Skin epidermis (tissue), 12 donors: ENCODE measurements around the gene NAIP.
"Not testable (repeated sequence)": the region's sequence is repeated elsewhere in the genome, so short reads cannot be mapped to it uniquely, and the experiment has no call there.

Source experiments
- H3K27ac ChIP-seq, 21 experiments: fragments of 200-600 bp; sonication (generic) in 11 of 21; one replicate each; pipeline ENCODE4 v1.5.0; 2020; ENCODE audit warnings: mild to moderate bottlenecking in 3 of 21, inconsistent platforms in 2 of 21, moderate library complexity in 2 of 21
- H3K4me3 ChIP-seq, 7 experiments: fragments of 200-600 bp; sonication (generic) in 2 of 7; one replicate each; pipeline ENCODE4 v1.5.0; 2020; ENCODE audit warnings: inconsistent platforms in 2 of 7, mild to moderate bottlenecking in 2 of 7, moderate library complexity in 1 of 7

The NAIP gene

DNA sequence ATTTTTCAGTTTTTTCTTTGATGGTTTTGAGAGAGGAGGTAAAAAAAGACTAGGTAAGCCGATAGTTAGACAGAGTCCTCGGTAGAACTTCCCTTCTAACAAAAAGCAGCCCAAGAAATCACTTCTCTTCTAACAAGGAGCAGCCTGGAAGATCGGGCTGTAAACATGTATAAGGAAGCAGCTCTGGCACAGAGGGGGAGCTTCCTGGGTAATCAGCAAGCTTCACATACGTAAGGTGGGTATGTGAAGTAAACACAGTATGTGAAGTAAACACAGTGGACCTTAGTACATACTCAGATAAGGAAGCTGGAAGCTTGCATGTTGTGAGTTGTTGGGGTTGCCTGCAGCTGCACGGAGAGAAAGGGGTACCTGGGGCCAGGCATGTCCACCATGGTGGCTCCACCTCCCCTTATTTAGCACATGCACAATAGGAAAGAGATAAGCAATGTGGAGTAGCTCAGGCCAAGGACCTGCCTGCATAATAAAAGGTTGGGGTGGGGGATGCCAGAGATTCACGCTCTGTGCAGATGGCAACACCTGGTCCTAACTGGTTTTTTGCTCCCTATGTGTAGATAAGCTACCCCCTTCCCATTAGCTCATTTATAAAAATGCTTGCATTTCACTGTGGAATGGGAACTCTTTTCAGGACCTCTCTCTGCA, 93.3 kb downstream of the NAIP start:
- H3K27ac ChIP-seq, H3K4me3 ChIP-seq: not testable (repeated sequence)

GRCh38 chr5:70925211-70925562, 100.0 kb downstream of the NAIP start:
- H3K27ac ChIP-seq, H3K4me3 ChIP-seq: not testable (repeated sequence)
